Body of pancreas (tissue), 4 donors: ENCODE data around the gene TRMT11. TPM values are rescaled to one million over a fixed set of nuclear protein-coding genes. Genes with fewer than 3 reads are reported as not detected.
A peak's percentile ranks its signal among the peaks of the same experiment; 100 is the strongest.

Source experiments
- ATAC-seq: fragments of 150-250 bp; one replicate; pipeline ENCODE4 v1.9.1; 2016
- DNase-seq, 4 donors: peaks; one replicate each; pipeline ENCODE4 v3.0.0-alpha.2; 2019
- H3K27ac ChIP-seq, 4 donors: fragments of 200-600 bp; sonication (generic); 1 replicate in 3 of 4; 2 replicates in 1 of 4; pipeline versions ENCODE4 v1.5.1 to v1.6.1; 2016 to 2019; ENCODE audit warnings: mild to moderate bottlenecking in 1 of 4, mixed read lengths in 1 of 4, moderate library complexity in 1 of 4
- H3K27me3 ChIP-seq, 2 donors: fragments of 200-600 bp; sonication (generic); one replicate each; pipeline ENCODE4 v1.6.0; 2016; ENCODE audit warnings: mild to moderate bottlenecking in 1 of 2
- H3K36me3 ChIP-seq, 2 donors: fragments of 200-600 bp; sonication (generic); replicated peaks in 1 of 2; 2 replicates each; pipeline ENCODE4 v1.5.1; 2016; ENCODE audit warnings: low read depth in 2 of 2; ENCODE audit not compliant: insufficient read depth in 1 of 2
- H3K4me1 ChIP-seq: fragments of 200-600 bp; sonication (generic); one replicate; pipeline ENCODE4 v1.6.0; 2016
- H3K4me3 ChIP-seq, 2 donors: fragments of 200-600 bp; sonication (generic); 1 replicate in 1 of 2; 2 replicates in 1 of 2; pipeline ENCODE4 v1.5.1; 2016 to 2019
- H3K9me3 ChIP-seq, 3 donors: fragments of 200-600 bp; sonication (generic); 1 replicate in 2 of 3; 2 replicates in 1 of 3; pipeline ENCODE4 v1.5.1; 2016
- POLR2A ChIP-seq, 3 donors: fragments of 450-650 bp; IDR thresholded peaks; one replicate each; pipeline ENCODE4 v1.6.1; 2016; ENCODE audit warnings: antibody characterized with exemption in 3 of 3, mild to moderate bottlenecking in 2 of 3
- WGBS, 2 donors: methylation state at CpG; one replicate each; pipeline ENCODE4 v1.1.5; 2017; 5-methylcytosine and 5-hydroxymethylcytosine counted together
- intact Hi-C: fragments of 100-400 bp; cut with DNase I; formaldehyde crosslinking; loops from one replicate; pipeline ENCODE4 v1.15.1; 2023
- total RNA-seq, 2 donors: library from RNA; depleted of rRNA; stranded (reverse); fragments of >200 nt; gene quantifications; one replicate each; pipeline ENCODE4 v1.1.0, GENCODE V29; 2016
- TF ChIP-seq, protein P1 (sequence below), 7 experiments: fragments of 450-650 bp in 4 of 7; fragments of 200-600 bp in 3 of 7; sonication (generic) in 3 of 7; IDR thresholded peaks; one replicate each; pipeline ENCODE4 v1.5.1; 2016 to 2019; ENCODE audit warnings: antibody characterized with exemption in 7 of 7

TRMT11 gene
- total RNA-seq, 2 donors from 2014 or later = 26.5 to 26.7 TPM

DNA sequence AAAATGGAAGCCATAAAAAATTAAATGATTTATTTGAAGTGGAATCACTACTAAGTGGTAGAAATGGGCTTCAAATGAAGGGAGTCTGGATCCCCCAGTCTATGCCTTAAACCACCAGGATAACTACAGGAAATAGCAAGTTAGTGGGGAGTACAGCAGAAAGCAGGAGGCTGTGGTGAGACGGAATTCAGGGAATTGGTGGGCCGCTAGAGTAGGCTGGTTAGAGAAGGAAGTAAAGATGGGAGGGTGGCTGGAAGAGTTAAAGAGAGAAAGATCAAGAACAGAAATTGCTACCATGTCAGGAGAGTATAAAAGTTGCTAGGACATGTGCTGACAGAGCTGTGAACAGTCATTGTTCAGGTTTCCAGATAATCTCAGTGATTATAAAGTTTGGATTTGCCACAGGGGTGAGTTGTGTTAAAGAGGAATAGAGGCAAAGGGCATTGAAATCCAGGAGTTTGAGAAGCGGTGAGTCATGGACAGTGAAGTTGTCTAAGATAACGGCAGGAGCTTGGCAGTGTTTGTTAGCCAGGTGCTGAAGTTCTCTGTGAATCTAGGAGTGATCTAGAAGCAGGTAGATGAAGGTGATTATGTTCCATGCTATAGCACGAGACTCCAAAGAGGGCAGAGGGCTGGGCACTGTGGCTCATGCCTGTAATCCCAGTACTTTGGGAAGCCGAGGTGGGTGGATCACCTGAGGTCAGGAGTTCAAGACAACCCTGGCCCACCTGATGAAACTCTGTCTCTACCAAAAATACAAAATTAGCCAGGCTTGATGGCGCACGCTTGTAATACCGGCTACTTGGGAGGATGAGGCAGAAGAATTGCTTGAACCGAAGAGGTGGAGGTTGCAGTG lies 43.4 kb upstream of the TRMT11 start:
- H3K27me3 ChIP-seq = no peaks in the 10 kb centered on the region
- WGBS, 2 donors = 73% methylated on average over 10 of the region's 10 CpGs
- TF ChIP-seq, protein P1, sequence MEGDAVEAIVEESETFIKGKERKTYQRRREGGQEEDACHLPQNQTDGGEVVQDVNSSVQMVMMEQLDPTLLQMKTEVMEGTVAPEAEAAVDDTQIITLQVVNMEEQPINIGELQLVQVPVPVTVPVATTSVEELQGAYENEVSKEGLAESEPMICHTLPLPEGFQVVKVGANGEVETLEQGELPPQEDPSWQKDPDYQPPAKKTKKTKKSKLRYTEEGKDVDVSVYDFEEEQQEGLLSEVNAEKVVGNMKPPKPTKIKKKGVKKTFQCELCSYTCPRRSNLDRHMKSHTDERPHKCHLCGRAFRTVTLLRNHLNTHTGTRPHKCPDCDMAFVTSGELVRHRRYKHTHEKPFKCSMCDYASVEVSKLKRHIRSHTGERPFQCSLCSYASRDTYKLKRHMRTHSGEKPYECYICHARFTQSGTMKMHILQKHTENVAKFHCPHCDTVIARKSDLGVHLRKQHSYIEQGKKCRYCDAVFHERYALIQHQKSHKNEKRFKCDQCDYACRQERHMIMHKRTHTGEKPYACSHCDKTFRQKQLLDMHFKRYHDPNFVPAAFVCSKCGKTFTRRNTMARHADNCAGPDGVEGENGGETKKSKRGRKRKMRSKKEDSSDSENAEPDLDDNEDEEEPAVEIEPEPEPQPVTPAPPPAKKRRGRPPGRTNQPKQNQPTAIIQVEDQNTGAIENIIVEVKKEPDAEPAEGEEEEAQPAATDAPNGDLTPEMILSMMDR (IDR thresholded peaks at IDR 0.05) = no peak
- TF ChIP-seq POLR2A (IDR thresholded peaks at IDR 0.05) = no peak
- H3K4me3 ChIP-seq = no peak overlapping the region
- intact Hi-C loops = no loop called here
- ATAC-seq (peak; percentile 71), DNase-seq (peak; percentile 47 to 63 (median 60))
- H3K4me1 ChIP-seq = peaks cover 51% of the 10 kb centered on the region
- H3K27ac ChIP-seq = peak overlapping the region; percentile 53 to 85 (median 80)
- no peaks in the 10 kb centered on the region for H3K36me3 ChIP-seq
- H3K9me3 ChIP-seq = no peaks in the 10 kb centered on the region

DNA sequence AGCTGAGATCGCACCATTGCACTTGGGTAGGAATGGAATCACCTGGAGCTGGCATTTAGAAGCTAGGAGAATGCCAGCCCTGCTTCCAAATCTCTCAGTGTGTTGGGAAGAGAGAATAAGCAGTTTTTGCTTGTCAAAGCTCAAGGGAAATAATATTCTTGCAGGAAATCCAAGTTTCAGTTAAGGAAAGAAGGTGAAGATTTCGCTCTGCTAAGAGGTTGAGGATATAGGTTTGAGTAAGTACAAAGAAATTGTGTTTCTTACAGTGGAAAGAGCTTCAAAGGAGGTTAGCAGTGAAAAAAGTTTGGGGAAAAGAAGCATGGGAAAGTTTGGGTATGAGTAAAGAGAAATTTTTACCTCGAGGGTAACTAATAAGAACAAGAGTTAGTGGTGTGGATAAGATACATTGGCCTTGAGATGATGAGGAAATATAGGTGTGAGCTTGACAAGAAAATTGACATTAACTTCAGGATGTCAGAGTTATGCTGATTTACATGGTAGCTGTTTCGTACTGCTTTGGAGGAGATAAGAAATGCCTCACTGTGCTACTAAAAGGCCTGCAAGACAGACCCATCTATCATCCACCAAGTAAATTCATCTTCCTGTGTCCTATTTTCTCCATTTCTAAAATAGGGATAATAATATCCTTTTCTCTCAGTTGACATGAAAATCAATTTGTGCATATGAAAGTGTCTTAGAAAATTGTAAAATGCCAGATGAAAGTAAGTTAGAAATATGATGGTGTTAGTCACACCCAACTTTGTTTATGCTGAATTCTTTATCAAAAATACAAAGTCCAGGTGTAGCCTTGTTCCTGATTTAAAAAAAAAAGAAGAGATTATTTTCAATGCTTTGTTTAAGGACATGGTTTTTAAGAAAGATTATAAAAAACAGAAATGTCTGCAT lies 42.6 kb upstream of the TRMT11 start:
- 52 to 54% methylated on average over 4 of the region's 4 CpGs for WGBS, 2 donors
- intact Hi-C loops = no loop called here
- Histone ChIP-seq H3K27ac (peak overlapping the region; percentile 53 to 85 (median 80)), H3K36me3 (no peaks in the 10 kb centered on the region), H3K4me3 (no peak overlapping the region), H3K9me3 (no peaks in the 10 kb centered on the region), H3K27me3 (no peaks in the 10 kb centered on the region), H3K4me1 (peaks cover 51% of the 10 kb centered on the region)
- DNase-seq (no peak), ATAC-seq (peak; percentile 7)
- TF ChIP-seq, protein P1 (IDR thresholded peaks at IDR 0.05) = no peak
- TF ChIP-seq POLR2A (IDR thresholded peaks at IDR 0.05) = no peak

DNA sequence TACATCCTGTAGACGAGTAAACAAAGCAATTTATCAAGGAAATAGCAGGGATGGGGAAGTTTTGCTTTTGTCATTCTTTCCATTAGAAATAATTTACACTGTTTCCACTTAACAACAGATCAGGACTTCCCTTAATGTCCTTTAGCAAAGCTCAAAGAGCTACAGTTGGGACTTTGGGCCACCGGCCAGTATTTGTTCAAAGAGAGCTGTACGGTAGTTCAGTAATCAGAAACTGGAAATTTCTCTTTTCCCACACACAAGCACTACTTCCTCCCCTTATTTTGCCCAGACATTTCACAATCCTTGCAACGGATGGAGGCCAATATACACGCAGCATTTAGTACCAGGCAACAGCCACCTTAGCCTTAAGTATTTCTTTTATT lies 41.9 kb upstream of the TRMT11 start:
- H3K27me3 ChIP-seq = no peaks in the 10 kb centered on the region
- intact Hi-C loops = no loop called here
- H3K36me3 ChIP-seq = no peaks in the 10 kb centered on the region
- peak overlapping the region; percentile 45 to 85 (median 80) for H3K27ac ChIP-seq
- peak; percentile 83 to 93 (median 90) for DNase-seq
- H3K4me3 ChIP-seq = no peak overlapping the region
- TF ChIP-seq, protein P1 (IDR thresholded peaks at IDR 0.05) = no peak
- TF ChIP-seq POLR2A (IDR thresholded peaks at IDR 0.05) = peak in 1 of 3 donors; percentile 15
- peak; percentile 89 for ATAC-seq
- no peaks in the 10 kb centered on the region for H3K9me3 ChIP-seq
- H3K4me1 ChIP-seq = peaks cover 51% of the 10 kb centered on the region
- 2% methylated on average over 5 of the region's 5 CpGs for WGBS, 2 donors

GRCh38 chr6:125944896-125945295 lies 41.4 kb upstream of the TRMT11 start:
- DNase-seq (no peak), ATAC-seq (no peak)
- peaks cover 51% of the 10 kb centered on the region for H3K4me1 ChIP-seq
- 16 to 27% methylated on average over 1 of the region's 1 CpG for WGBS, 2 donors
- intact Hi-C loops = no loop called here
- H3K36me3 ChIP-seq = no peaks in the 10 kb centered on the region
- H3K4me3 ChIP-seq = no peak overlapping the region
- H3K27ac ChIP-seq = peak overlapping the region; percentile 45 to 85 (median 80)
- H3K9me3 ChIP-seq = no peaks in the 10 kb centered on the region
- H3K27me3 ChIP-seq = no peaks in the 10 kb centered on the region
- TF ChIP-seq, protein P1 (IDR thresholded peaks at IDR 0.05) = no peak
- TF ChIP-seq POLR2A (IDR thresholded peaks at IDR 0.05) = no peak
